Activated gamma-delta T cell treated with Interleukin-2 at 50 U/mL for 16 hours (primary cell): ENCODE measurements around the gene ZNF555.
"Not testable (repeated sequence)": the region's sequence is repeated elsewhere in the genome, so short reads cannot be mapped to it uniquely, and the experiment has no call there.

Experiments
- DNase-seq: peaks from one replicate; pipeline ENCODE4 v3.0.0-alpha.2; 2020

Gene ZNF555

DNA sequence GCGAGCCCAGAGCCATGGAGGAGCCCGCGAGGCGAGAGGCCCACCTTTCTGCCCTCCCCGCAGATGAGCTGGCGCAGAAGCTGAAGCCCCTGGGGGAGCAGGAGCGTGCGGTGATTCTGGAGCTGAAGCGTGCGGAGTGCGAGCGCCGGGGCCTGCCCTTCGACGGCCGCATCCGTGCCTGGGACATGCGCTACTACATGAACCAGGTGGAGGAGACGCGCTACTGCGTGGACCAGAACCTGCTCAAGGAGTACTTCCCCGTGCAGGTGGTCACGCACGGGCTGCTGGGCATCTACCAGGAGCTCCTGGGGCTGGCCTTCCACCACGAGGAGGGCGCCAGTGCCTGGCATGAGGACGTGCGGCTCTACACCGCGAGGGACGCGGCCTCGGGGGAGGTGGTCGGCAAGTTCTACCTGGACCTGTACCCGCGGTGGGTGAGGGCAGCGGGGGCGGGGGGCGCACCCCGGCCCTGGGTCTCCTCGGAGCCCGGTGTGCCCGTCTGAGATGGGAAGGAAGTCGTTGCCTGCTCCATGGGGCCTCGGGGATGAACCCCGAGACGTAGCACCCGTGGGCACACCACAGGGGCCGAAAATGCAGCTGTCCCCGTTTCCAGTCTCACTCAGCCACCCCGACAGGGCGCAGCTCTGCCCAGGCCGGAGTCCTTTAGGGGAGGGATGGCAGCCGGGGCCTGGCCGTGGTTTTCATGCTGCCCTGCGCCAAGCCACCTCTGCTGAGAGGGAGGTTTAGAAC is 33.7 kb upstream of the ZNF555 start:
- DNase-seq = no peak

DNA sequence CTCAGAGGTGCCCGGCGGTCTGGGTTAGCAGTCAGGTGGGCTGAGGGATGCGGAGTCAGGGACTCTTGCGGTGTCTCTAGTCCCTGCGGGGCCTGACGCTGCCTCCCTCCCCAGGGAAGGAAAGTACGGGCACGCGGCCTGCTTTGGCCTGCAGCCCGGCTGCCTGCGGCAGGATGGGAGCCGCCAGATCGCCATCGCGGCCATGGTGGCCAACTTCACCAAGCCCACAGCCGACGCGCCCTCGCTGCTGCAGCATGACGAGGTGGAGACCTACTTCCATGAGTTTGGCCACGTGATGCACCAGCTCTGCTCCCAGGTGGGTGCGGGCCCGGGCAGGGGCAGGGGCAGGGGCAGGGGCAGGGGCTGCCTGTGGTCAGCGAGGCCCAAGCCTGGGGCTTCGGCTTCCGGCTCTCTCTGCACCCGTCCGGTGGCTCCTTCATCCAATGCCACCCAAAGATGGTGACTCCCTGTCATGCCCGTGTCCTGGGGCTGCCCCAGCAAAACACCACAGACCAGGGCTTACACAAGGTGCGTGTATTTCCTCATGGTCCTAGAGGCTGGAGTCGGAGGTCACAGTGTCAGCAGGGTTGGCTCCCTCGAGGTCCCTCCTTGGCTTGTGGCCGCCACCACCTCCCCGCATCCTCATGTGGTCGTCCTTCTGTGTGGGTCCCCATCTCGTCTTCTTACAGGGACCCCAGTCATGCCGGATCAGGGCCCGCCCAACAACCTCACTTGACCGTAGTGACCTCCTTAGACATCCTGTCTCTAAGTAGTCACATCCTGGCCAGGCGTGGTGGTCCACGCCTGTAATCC is 32.9 kb upstream of the ZNF555 start:
- no peak for DNase-seq

DNA sequence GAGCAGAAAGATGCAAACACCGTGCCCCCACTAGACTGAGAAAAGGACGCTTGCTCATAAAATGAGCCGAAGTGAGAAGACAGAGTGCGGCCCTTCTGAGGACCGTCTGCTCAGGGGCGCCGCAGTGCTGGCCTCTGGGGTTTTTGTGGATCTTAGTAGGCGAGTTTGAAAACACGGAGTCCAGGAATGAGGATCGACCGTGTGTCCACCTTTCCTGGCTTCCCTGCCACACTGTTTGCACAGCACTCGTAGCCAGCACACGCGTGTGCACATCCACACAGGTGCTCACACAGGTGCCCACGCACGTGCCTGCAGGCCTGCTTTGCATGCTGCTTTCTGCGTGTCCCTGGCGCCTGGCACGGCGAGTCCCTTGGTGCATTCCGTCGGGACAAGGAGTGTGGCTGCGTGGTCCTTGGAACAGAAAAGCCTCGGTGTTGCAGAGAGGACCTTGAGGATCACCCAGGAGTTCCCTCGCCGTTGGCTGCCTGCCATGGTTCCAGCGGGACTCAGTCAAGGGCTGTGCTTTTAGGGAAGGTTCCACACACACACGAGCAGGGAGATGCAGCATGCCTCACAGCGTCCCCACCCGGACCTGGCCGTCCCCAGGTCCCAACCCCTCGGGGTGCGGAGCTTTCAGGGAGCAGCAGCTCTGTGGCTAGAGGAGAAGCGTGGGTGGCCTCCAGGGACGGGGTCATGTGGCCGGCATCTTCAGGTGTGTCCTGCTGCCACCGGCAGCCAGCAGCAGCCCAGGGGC is 31.7 kb upstream of the ZNF555 start:
- no peak for DNase-seq

DNA sequence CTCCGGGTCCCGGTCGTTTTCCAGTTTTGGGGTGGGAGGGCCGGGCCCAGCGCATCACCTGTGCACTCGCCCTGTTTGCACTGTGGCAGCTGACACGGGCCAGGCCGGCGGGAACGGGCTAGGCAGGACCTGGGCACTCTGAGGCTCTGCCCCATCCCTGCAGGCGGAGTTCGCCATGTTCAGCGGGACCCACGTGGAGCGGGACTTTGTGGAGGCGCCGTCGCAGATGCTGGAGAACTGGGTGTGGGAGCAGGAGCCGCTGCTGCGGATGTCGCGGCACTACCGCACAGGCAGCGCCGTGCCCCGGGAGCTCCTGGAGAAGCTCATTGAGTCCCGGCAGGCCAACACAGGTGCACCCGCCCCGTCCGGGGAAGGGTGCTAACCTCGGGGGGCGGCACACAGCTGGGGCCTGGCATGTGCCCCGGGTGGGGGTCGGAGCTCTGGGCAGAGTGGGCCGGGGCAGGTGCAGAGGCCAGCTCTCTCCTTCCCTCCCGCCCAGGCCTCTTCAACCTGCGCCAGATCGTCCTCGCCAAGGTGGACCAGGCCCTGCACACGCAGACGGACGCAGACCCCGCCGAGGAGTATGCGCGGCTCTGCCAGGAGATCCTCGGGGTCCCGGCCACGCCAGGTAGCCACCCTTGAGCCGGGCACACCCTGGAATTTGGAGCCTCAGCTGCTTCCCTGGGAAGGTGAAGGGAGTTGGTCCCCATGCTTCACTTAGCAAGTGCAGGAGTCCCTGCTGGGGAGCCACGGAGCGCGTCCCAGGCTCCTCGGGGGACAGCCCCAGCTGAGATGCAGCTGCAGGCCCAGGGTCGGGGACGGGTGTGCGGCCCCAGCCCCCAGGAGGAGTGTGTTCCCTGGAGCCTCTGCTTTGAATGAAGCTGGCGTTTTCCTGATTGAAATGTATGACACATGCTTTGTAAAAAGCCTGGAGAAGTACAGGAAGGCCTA is 30.9 kb upstream of the ZNF555 start:
- DNase-seq = no peak

DNA sequence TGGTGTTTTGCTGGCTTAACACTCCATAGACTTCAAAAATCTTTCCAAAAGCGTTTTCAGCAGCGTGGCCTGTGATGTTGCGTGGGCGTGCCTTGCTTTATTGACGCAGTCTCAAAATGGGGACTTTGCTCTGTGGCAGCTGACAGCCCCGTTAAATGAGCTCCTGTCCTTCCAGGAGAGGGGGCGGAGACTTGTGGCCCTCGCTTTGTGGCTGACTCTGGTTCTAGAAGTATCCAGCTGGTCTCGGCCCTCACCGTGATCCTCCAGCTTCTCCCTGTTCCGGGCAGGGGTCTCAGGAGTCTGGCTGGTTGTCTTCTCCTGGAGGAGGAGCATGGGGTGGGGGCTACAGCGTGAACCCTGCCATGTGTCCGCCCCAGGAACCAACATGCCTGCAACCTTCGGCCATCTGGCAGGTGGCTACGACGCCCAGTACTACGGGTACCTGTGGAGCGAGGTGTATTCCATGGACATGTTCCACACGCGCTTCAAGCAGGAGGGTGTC is 30.0 kb upstream of the ZNF555 start:
- DNase-seq = no peak

DNA sequence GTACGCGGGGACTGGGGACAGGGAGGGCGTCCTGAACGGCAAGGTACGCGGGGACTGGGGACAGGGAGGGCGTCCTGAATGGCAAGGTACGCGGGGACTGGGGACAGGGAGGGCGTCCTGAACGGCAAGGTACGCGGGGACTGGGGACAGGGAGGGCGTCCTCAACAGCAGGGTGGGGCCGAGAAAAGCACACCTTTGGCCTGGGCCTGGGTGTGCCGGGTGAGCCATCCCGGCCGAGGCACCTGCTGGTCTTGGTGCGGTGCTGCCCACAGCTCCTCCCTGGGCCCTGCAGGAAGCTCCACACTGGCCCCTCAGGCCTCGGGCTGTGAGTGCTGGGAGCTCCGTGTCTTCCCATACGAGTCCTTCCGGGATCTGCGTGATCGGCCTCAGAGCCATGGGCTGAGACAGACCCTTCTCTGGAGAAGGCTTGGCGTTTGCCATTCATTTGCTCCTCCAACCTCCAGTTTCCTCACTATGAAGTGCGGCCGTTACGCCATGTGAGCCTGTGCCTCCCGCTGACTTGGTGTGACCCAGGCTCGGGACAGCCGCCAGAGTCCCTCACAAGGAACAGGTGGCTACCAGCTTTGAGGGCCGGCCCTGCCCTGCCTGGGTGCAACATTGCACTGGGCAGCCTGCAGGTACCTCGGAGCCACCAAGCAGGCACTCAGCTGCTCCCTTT is 29.4 kb upstream of the ZNF555 start:
- no peak for DNase-seq

DNA sequence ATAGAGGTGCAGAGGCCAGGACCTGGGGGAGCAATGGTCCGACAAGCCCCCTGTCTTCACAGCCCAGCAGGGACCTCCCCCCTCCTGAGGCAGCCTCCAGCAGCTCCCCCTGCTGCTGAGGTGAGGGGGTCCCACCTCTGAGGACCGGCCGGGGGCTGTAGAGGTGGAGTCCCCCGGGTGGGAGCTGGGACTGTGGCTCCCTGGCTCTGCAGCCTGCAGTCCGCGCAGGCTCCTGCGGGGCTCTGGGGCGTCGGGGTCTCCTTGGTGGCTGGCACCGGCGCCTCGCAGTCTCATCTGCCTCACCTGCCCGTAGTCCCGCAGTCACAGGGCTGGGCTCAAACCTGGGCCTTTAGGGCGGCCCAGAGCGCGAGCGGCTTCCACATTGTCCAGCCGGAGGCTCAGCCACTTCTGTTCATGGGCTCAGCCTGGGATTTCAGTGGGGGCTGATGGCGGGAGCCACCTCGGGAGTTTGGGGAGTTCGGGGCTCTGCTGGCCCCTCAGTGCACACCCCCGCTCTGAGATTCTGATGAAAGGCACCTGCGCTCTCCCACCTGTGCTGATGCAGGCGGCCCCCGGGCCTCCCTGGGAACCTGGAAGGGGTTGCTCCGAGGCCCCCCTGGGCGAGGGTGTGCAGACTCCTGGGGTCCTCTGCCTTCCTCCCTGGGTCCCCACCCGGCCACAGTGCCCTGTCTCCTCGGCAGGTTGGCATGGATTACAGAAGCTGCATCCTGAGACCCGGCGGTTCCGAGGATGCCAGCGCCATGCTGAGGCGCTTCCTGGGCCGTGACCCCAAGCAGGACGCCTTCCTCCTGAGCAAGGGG is 28.7 kb upstream of the ZNF555 start:
- DNase-seq = no peak

DNA sequence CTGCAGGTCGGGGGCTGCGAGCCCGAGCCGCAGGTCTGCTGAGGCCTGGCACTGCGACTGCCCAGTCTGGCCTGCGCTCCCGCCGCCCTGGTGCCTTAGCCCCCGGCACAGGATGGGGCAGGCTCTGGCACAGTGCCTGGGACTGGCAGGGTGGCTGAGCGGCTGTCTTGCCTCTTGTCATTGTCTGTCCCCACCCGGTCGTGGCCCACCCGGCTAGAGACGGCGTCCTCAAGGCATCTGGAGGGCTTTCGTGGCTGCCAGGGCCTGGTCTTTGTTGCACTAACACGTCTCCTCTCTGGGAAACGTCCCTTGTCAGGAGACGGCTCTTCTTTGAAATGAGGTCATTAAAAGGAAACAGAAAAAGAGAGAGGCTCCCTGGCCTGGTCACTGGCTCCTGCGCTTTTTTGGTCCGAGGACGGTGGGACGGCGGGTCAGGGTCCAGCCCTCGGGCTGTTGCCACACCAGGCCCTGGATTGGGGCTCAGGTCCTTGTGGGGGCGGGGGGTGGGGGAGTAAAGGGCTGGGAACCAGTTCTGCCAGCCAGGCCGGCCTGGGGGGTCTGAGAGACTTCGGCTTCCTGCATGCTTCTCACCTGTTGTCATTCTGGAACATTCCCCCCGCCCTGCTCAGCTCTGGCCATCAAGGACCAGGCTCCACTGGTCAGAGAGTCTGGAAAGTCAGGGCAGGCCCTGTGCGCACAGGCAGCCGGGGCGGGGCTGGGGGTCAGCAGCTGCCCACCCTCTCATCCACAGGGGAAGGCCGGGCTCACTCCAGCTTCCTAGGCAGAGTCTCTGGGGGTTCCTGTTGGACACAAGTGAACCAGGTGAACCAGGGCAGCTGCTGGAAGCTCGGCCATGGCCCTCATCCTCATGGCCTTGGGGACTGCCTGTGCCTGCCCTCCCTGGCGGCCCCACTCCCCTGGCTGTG is 27.8 kb upstream of the ZNF555 start:
- no peak for DNase-seq

DNA sequence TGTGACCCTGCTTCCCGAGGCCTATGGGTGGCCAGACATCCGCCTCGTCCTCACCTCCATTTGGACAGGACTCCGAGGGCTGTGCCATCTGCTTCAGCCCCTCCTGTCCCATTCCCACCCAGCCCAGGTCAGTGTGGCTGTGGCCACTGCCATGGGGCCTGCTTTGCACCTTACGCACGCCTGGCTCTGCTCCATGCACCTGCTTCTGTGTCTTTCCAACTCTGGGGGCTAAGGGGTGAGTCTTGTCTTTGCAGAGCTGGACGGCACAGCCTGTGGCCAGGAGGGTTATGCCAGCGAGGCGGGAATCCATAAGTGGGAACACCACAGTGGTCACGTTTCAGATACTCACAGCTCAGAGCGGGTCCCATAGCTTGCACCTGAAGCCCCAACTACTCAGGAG is 26.8 kb upstream of the ZNF555 start:
- no peak for DNase-seq

DNA sequence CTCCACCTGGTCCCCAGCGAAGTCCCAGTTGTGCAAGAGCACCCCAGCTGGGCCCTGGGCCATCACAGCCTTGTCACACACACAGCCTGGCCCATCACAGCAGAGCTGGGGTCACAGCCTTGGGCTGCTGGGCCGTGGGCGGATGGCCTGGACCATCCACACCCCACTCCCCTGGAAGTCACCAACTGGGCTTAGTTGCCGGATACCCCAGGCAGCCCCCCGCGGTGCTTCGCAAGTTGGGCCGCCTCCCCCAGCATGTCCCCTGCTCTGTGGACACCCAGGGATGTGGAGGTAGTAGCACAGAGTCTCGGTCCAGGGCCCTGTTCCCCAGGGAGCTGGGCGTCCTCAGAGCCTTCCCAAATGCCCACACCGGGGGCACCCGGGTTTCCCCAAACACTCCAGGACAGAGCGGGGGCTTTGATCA is 26.1 kb upstream of the ZNF555 start:
- DNase-seq = no peak

DNA sequence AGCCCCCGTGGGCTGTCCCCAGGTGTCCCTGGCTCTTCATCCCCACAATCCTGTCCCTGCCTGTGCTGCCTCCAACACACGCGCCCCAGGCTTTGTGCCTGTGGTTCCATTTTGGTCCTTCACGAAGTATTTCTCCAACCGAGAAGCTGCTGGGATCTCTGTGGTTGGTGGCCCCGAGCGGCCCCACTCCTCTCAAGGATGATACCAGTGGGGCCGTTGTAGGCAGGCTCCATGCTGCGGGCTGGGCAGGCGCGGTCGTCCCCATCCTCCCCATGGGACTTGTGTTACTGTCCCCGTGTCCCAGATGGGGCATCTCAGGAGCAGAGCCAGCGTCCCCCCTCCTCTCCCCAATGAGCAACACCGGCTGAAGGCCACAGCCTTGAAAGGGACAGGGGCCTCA is 25.4 kb upstream of the ZNF555 start:
- no peak for DNase-seq

DNA sequence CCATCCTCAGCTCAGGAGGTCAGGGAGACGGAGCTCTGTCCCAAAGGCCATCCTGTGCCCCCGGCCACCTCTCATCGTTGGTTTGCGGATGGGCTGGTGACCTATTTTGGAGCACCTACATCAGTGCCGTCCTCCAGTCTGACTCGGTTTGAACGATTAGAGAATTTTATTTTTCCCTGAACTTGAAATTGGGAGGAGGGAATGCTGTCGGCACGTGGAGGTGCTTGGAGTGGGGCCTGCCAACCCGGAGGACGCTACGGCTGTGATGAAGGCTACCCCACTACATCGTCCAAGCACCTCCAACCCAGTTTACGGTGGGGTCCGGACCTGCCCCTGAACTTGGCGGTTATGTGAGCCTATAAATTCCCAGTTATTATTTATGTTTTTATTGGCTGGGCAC is 24.6 kb upstream of the ZNF555 start:
- DNase-seq = no peak

DNA sequence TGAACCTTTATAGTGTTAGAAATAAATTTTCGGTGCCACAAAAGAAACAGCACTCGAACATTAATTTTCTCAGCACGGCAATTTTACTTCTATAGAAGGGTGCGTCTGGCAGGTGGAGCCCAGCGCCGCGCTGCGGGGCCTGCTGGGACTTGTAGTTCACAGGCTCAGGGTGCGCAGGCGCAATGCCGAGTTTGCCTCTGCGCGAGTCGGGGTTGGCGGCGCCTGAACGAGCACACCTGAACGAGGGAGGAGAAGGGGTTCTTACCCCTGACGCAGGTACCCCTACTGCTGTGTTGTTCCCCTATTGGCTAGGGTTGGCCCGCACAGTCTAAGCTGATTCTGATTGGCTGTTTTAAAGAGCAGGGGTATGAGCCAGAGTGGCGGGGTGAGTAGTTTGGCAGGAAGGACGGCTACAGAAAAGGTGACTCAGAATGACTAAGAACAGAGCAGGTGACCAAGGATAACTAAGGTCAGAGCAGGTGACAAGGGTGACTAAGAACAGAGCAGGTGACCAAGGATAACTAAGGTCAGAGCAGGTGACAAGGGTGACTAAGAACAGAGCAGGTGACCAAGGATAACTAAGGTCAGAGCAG is 23.9 kb upstream of the ZNF555 start:
- DNase-seq = not testable (repeated sequence)

DNA sequence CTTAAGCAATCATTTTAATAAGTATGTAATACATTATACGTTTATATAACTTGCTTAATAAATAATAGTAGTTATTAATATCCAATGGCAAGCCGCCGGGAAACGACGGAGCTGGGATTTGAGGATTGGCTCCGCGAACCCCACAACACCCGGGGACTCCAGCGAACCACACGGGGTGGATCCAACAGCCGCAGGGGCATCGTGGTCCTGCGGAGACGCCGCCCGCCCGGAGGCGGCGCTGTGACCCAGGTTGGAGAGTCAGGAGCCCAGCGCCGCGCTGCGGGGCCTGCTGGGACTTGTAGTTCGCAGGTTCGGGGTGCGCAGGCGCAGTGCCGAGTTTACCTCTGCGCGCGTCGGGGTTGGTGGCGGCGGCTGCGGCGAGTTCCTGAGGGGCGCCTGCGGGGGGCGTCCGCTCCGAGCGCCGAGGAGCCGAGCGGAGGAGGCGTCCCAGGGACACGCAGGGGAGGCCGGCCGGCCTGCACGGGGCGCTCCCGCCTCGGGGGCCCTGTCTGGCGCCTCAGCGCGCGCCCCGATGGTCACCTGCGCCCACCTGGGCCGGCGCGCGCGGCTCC is 21.6 kb upstream of the ZNF555 start, which contains the start of gene ZNF554:
Gene ZNF554, plus strand, starts transcription at position 329 of the 572 bp plus-strand sequence. Its CDS starts 204 bp downstream, at position 533.
- DNase-seq = peak; percentile 99

DNA sequence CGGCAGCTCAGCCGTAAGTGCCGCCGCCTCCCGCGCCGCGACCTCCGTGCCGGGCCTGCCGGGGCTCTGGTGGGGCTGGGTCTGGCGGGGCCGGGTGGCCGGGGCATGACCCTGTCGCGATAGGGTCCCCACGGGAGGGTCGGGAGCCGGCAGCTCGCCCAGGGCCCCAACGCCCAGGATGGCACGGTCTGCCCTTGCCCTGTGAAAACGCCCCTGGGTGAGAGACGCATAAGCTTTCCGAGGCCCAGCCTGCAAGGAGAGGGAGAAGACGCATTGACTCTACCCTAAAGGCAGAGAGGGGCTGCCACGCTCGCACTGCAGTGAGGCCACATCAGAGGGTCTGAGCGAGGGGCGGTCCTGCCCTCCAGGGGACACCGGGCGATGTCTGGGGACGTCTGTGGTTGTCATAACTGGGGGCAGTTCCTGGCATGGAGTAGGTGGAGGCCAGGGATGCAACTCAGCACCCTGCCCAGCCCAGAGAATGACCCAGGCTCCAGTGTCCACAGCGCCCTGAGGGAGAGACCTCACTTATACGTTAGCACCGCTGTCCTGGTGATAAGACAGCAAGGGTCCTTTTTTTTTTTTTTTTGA is 21.1 kb upstream of the ZNF555 start:
- no peak for DNase-seq

DNA sequence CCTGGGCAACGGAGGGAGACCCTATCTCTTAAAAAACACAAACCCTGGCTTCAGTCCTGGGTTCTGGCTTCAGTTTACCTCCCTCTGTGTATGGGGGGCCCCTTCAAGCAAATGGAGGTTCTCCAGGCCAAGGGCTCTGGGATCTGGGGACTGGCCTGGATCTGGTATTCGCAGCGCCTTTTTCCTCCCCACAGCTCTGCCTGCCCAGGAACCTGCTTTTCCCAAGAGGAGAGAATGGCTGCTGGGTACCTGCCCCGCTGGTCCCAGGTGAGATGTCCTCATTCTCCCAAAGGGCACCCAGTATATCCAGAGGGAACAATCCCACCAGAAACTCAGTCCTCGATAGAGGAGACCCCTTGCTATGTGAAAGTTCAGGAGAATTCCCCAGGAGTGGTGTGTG is 18.4 kb upstream of the ZNF555 start:
- no peak for DNase-seq

DNA sequence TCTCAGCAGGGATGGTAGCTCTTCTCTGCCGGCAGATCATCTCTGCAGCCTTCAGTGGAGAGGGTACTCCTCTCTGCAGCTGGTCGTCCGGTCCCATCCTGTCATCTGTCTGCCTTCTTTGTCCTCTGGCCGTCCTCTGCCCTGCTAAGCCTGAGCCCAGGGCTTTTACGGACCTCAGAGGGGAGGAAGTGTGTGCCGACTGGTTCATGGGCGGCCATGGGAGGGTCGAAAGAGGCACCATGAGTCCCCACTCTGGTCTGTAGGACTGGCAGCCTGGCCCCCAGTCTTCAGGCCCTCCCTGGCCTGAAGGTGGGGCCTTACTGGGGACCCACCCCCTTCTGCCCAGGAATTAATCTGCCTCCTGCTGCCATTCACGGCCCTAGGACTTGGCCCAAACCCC is 17.6 kb upstream of the ZNF555 start:
- no peak for DNase-seq

DNA sequence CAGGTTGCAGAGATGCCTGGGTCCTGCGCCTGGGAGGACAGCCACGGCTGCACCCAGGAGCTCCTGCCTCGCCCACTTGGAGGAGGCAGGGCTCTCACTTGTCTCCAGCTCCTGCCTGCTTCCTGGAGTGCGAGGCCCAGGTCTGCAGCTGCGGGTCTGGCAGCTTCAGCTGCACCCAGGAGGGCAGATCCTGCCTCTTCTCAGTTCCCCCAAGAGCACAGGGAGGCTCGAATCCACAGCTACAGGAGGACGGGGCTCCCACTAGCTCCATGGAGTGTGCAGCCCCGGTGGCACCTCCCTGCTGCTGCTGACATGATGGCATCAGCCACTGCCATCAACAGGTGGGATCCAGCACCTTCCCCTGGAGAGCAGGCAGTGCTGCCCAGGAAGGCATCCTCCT is 17.1 kb upstream of the ZNF555 start:
- no peak for DNase-seq
